ENCODE measurements around the gene OR2T1. TPM values are rescaled to one million over a fixed set of nuclear protein-coding genes. Genes with fewer than 3 reads are reported as not detected.
A peak's percentile ranks its signal among the peaks of the same experiment; 100 is the strongest.
"Not testable (repeated sequence)": the region's sequence is repeated elsewhere in the genome, so short reads cannot be mapped to it uniquely, and the experiment has no call there.

Gene OR2T1
- total and polyA plus RNA-seq, 10 of the 15 experiments (the other 5 are each of a cell fraction or from before 2014, with no cell fraction given): 0.02 TPM; not detected in 9

DNA sequence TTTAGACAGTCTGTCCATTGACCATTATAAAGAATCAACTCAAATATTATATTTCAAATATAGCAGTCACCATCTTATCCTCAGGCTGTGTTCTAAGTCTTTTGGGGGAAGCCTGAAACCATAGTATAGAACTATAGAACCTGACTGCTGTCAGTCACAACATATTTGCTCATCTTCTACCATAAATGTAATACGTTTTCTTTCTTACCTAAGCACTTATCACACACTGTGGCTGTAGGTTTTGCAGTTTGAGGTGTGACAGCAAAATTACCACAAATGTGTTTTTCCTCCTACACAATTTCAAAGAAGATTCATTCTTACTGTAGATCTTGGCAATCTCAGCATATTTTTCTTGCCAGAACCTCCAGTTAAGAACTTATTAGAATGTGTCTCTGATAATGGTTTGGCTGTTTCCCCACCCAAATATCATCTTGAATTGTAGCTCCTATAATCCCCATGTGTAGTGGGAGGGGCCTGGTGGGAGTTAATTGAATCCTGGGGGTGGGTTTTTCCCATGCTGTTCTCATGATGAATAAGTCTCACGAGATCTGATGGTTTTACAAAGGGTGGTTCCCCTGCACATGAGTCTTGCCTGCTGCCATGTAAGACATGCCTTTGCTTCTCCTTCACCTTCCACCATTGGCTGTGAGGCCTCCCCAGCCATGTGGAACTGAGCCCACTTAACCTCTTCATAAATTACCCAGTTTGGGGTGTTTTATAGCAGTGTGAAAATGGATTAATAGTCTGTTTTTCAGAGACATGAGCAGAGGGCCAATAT lies 39.8 kb downstream of the OR2T1 start:
- TF ChIP-seq, protein P1, sequence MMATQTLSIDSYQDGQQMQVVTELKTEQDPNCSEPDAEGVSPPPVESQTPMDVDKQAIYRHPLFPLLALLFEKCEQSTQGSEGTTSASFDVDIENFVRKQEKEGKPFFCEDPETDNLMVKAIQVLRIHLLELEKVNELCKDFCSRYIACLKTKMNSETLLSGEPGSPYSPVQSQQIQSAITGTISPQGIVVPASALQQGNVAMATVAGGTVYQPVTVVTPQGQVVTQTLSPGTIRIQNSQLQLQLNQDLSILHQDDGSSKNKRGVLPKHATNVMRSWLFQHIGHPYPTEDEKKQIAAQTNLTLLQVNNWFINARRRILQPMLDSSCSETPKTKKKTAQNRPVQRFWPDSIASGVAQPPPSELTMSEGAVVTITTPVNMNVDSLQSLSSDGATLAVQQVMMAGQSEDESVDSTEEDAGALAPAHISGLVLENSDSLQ (IDR thresholded peaks at IDR 0.05): peak; percentile 64
- TF ChIP-seq RUNX3 (IDR thresholded peaks at IDR 0.05; ENCODE audit: low read length): 0 out of 2 replicates have a peak, but pooled peaks have one; percentile 21
- TF ChIP-seq BHLHE40 (IDR thresholded peaks at IDR 0.05; ENCODE audit: borderline replicate concordance in 1 of 2, low read depth in 2 of 2, low read length in 1 of 2): peak in 1 of 2 experiments; percentile 19; a peak in 1 of 4 replicates
- H4K20me1 ChIP-seq (ENCODE audit: control insufficient read depth, insufficient read depth); H3K79me2 ChIP-seq (ENCODE audit: control insufficient read depth, insufficient read depth, low read length); H3K4me2 ChIP-seq (ENCODE audit: control insufficient read depth, insufficient read depth); BruUV-seq (replicated peaks); DNase-seq (ENCODE audit: low read depth, low spot score); H3K9ac ChIP-seq (ENCODE audit: control insufficient read depth, insufficient read depth, low read length); H3K27ac ChIP-seq (ENCODE audit: control insufficient read depth, insufficient read depth); H3K4me3 ChIP-seq; H3K27me3 ChIP-seq (replicated peaks in 1 of 2; ENCODE audit: control insufficient read depth in 2 of 2, insufficient read depth in 2 of 2, low read length in 1 of 2); CTCF ChIA-PET; FAIRE-seq; H2AFZ ChIP-seq (ENCODE audit: control insufficient read depth, low read depth, low read length); POLR2A ChIA-PET; H3K36me3 ChIP-seq (ENCODE audit: control insufficient read depth in 2 of 2, insufficient read depth in 2 of 2, low read length in 1 of 2); RAD21 ChIA-PET (ENCODE audit: unreplicated experiment); H3K9me3 ChIP-seq (replicated peaks; ENCODE audit: control insufficient read depth, insufficient read depth, low read length): not testable (repeated sequence)
- peaks cover 20% of the 10 kb centered on the region for H3K4me1 ChIP-seq (ENCODE audit: control insufficient read depth, insufficient read depth, low read length)
- SMC1A ChIA-PET (ENCODE audit: uncharacterized antibody, unreplicated experiment): interaction anchor here (0.7 kb wide), 1 partner anchor 209 kb away, joined by 3 read pairs; no protein-coding TSS in a partner anchor
- in situ Hi-C loops (cut with MboI) (loop anchor here (25.0 kb wide), 1 partner anchor 1080 kb away; no protein-coding TSS in a partner anchor), intact Hi-C loops (cut with micrococcal nuclease; ENCODE audit: unreplicated experiment) (loop anchor here (5.0 kb wide), 1 partner anchor 35 kb away; no protein-coding TSS in a partner anchor)
- ATAC-seq: peak; percentile 38
- 67% methylated on average over 1 of the region's 2 CpGs for WGBS (ENCODE audit: insufficient coverage, insufficient replicate concordance, low lambda C conversion rate, missing lambda C conversion rate)

DNA sequence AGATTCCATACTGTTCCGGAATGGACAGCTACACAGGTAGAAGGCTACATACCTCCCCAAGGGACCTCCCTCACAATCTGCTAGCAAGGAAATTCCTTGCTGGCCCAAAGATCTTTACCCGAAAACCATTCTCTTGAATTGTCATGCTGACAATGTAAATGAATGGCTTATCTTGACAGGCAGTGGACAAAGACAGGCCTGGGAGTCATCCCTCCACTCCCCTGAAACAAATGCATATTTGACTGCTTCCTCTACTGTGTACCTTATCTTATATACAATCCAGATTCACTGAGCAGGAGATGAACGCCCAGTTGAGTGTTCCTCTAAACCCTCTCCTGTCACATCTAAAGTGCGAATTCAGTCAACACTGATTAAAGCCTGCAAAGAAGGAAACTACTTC lies 41.8 kb downstream of the OR2T1 start:
- H3K4me3 ChIP-seq; H3K79me2 ChIP-seq (ENCODE audit: control insufficient read depth, insufficient read depth, low read length); H3K36me3 ChIP-seq (ENCODE audit: control insufficient read depth in 2 of 2, insufficient read depth in 2 of 2, low read length in 1 of 2); RAD21 ChIA-PET (ENCODE audit: unreplicated experiment); H3K27ac ChIP-seq (ENCODE audit: control insufficient read depth, insufficient read depth); FAIRE-seq; H4K20me1 ChIP-seq (ENCODE audit: control insufficient read depth, insufficient read depth); ATAC-seq; CTCF ChIA-PET; H2AFZ ChIP-seq (ENCODE audit: control insufficient read depth, low read depth, low read length); DNase-seq (ENCODE audit: low read depth, low spot score); POLR2A ChIA-PET; H3K9me3 ChIP-seq (replicated peaks; ENCODE audit: control insufficient read depth, insufficient read depth, low read length); H3K27me3 ChIP-seq (replicated peaks in 1 of 2; ENCODE audit: control insufficient read depth in 2 of 2, insufficient read depth in 2 of 2, low read length in 1 of 2); H3K4me2 ChIP-seq (ENCODE audit: control insufficient read depth, insufficient read depth); H3K4me1 ChIP-seq (ENCODE audit: control insufficient read depth, insufficient read depth, low read length); BruUV-seq (replicated peaks); H3K9ac ChIP-seq (ENCODE audit: control insufficient read depth, insufficient read depth, low read length); SMC1A ChIA-PET (ENCODE audit: uncharacterized antibody, unreplicated experiment): not testable (repeated sequence)
- WGBS (ENCODE audit: insufficient coverage, insufficient replicate concordance, low lambda C conversion rate, missing lambda C conversion rate): 57% methylated on average over 4 of the region's 4 CpGs
- in situ Hi-C loops (cut with MboI): loop anchor here (25.0 kb wide), 1 partner anchor 1082 kb away; no protein-coding TSS in a partner anchor
- 0 out of 4 replicates have a peak, but pooled peaks of 1 of the 2 experiments have one; percentile 19 for TF ChIP-seq CEBPB (IDR thresholded peaks at IDR 0.05; ENCODE audit: borderline replicate concordance in 1 of 2, low read depth in 2 of 2, low read length in 2 of 2)
- intact Hi-C loops (cut with micrococcal nuclease; ENCODE audit: unreplicated experiment): loop anchor here (5.0 kb wide), 1 partner anchor 37 kb away; no protein-coding TSS in a partner anchor

DNA sequence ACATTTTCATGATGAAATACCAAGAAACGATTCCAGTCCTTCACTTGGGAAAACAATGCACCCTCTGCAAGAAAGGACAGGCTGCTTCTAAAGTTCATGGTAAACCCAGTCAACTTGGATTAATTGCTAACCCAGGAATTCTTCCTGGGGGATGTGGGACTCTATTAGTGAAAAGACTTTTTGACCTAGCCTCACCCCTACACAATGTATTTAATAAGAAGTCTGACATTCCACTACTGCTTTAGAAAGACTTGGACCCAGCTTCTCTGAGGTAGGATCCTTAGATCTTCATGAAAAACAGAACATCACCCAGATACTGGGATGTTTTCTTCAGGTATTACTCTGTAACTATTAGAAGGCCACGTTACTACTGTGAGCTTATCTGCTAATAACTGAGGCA lies 42.6 kb downstream of the OR2T1 start, which contains the start of gene OR2T2:
TSS of gene OR2T2 (plus strand) at position 239 of the 400 bp plus-strand sequence. CDS start 7,161 bp downstream, outside the sequence.
- H3K4me3 ChIP-seq; H3K27ac ChIP-seq (ENCODE audit: control insufficient read depth, insufficient read depth); RAD21 ChIA-PET (ENCODE audit: unreplicated experiment); DNase-seq (ENCODE audit: low read depth, low spot score); H3K4me2 ChIP-seq (ENCODE audit: control insufficient read depth, insufficient read depth); FAIRE-seq; intact Hi-C loops (cut with micrococcal nuclease; ENCODE audit: unreplicated experiment); H3K9ac ChIP-seq (ENCODE audit: control insufficient read depth, insufficient read depth, low read length); H3K79me2 ChIP-seq (ENCODE audit: control insufficient read depth, insufficient read depth, low read length); BruUV-seq (replicated peaks); H4K20me1 ChIP-seq (ENCODE audit: control insufficient read depth, insufficient read depth); H3K4me1 ChIP-seq (ENCODE audit: control insufficient read depth, insufficient read depth, low read length); H3K36me3 ChIP-seq (ENCODE audit: control insufficient read depth in 2 of 2, insufficient read depth in 2 of 2, low read length in 1 of 2); H3K27me3 ChIP-seq (replicated peaks in 1 of 2; ENCODE audit: control insufficient read depth in 2 of 2, insufficient read depth in 2 of 2, low read length in 1 of 2); H2AFZ ChIP-seq (ENCODE audit: control insufficient read depth, low read depth, low read length); H3K9me3 ChIP-seq (replicated peaks; ENCODE audit: control insufficient read depth, insufficient read depth, low read length); ATAC-seq: not testable (repeated sequence)
- 67% methylated on average over 1 of the region's 2 CpGs for WGBS (ENCODE audit: insufficient coverage, insufficient replicate concordance, low lambda C conversion rate, missing lambda C conversion rate)
- in situ Hi-C loops (cut with MboI): loop anchor here (25.0 kb wide), 1 partner anchor 1083 kb away; no protein-coding TSS in a partner anchor
- ChIA-PET SMC1A (ENCODE audit: uncharacterized antibody, unreplicated experiment) (interaction anchor here (0.7 to 1.5 kb wide), 3 partner anchors 244 to 361 kb away, joined by 3 to 4 read pairs (median 3); no protein-coding TSS in a partner anchor), CTCF (interaction anchor here (1.4 kb wide), 1 partner anchor 41 kb away, joined by 5 read pairs; no protein-coding TSS in a partner anchor), POLR2A (interaction anchor here (1.3 to 1.5 kb wide), 2 partner anchors 360 to 392 kb away, joined by 3 read pairs; no protein-coding TSS in a partner anchor)

Data from GM12878 (cell line).